ENCODE measurements around the gene SELENON. TPM values are rescaled to one million over a fixed set of nuclear protein-coding genes. Genes with fewer than 3 reads are reported as not detected.

Gene SELENON
- total and polyA plus RNA-seq, 2 experiments from 2014 or later = 9.0 to 49.7 TPM

DNA sequence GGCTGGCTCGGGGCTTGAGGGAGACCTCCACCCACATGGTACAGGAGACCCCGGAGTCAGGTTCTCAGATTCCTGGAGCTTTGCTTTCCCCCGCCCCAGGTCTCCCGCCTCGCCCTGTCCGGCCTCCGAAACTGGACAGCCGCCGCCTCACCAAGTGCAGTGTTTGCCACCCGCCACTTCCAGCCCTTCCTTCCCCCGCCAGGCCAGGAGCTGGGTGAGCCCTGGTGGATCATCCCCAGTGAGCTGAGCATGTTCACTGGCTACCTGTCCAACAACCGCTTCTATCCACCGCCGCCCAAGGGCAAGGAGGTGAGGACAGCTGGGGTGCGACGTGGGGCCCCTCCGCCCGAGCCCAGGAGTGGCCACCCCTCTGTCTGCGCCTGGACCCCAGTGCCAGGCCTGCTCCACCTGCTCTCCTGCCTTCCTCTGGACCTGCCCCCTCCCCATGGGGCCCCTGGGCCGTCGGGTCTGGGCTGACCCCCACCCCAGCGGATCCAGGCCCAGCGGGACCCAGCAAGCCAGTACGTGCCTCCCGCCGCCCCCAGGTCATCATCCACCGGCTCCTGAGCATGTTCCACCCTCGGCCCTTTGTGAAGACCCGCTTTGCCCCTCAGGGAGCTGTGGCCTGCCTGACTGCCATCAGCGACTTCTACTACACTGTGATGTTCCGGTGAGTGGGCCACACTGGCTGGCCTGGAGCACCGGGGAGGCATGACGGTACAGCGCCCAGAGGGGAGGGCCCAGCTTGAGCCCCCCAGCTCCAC lies 8.7 kb downstream of the SELENON start:
- Histone ChIP-seq H3K27ac (no peak overlapping the region), H3K9me2 (ENCODE audit: insufficient read depth) (no peaks in the 10 kb centered on the region), H2AFZ (no peak overlapping the region), H3K9ac (no peak overlapping the region), H3K79me2 (ENCODE audit: insufficient read depth) (peaks cover 5% of the 10 kb centered on the region; the same call in 1 of the 2 replicates), H3K27me3 (replicated peaks; ENCODE audit: insufficient read depth) (no peaks in the 10 kb centered on the region), H3K4me3 (no peak overlapping the region), H3F3A (ENCODE audit: insufficient read depth) (peaks cover 20% of the 10 kb centered on the region), H4K20me1 (ENCODE audit: insufficient read depth) (no peaks in the 10 kb centered on the region), H3K4me2 (ENCODE audit: unreplicated experiment) (no peak overlapping the region), H3K9me3 (ENCODE audit: low read depth) (no peaks in the 10 kb centered on the region), H3K36me3 (ENCODE audit: low read depth) (no peaks in the 10 kb centered on the region; the same call in 1 of the 2 replicates), H3K4me1 (ENCODE audit: insufficient read depth) (peaks cover 27% of the 10 kb centered on the region)
- 97% methylated on average over 30 to 34 of the region's 34 CpGs for WGBS, 2 experiments (ENCODE audit: low coverage in 1 of 2, low lambda C conversion rate in 2 of 2, missing lambda C conversion rate in 2 of 2)
- DNase-seq = no peak
- in situ Hi-C loops (cut with MboI) = loop anchor here (25.0 kb wide), 1 partner anchor 571 kb away; the partner anchor contains the start of genes RSRP1 and SYF2
- TF ChIP-seq EZH2phosphoT487 (IDR thresholded peaks at IDR 0.05; ENCODE audit: insufficient read depth, low read depth) = no peak

DNA sequence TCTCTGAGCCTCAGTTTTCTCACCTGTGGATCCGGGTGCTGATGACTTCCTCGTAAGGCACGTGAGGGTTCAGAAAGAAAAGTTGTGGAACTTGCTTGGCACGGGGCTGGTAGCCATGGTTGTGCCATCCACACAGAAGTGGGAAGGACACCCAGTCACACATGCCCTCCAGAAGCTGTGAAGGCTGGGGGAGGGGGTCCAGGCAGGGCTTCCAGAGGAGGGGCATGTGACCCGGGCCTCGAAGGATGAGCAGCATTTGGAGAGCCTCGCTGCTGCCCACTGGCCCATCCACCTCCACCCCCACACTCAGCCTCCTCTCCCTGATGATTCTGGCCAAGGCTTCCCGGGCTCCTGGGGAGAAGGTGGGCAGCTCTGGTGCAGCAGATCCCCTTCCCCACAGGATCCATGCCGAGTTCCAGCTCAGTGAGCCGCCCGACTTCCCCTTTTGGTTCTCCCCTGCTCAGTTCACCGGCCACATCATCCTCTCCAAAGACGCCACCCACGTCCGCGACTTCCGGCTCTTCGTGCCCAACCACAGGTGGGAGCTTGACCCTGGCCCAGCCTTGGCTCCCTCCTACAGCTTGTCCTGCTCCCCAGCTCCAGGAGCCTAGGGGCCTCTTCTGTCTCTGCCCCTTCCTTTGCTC lies 9.4 kb downstream of the SELENON start:
- no peak for DNase-seq
- in situ Hi-C loops (cut with MboI) = loop anchor here (25.0 kb wide), 1 partner anchor 572 kb away; the partner anchor contains the start of genes RSRP1 and SYF2
- no peak overlapping the region for H3K4me3 ChIP-seq
- no peaks in the 10 kb centered on the region for H3K9me3 ChIP-seq (ENCODE audit: low read depth)
- no peaks in the 10 kb centered on the region; the same call in 1 of the 2 replicates for H3K36me3 ChIP-seq (ENCODE audit: low read depth)
- no peak overlapping the region for H3K27ac ChIP-seq
- H3K27me3 ChIP-seq (replicated peaks; ENCODE audit: insufficient read depth) = no peaks in the 10 kb centered on the region
- H3K79me2 ChIP-seq (ENCODE audit: insufficient read depth) = peaks cover 5% of the 10 kb centered on the region; the same call in 1 of the 2 replicates
- 77 to 81% methylated on average over 17 to 18 of the region's 18 CpGs for WGBS, 2 experiments (ENCODE audit: low coverage in 1 of 2, low lambda C conversion rate in 2 of 2, missing lambda C conversion rate in 2 of 2)
- peaks cover 14% of the 10 kb centered on the region for H3F3A ChIP-seq (ENCODE audit: insufficient read depth)
- no peak overlapping the region for H2AFZ ChIP-seq
- peaks cover 22% of the 10 kb centered on the region for H3K4me1 ChIP-seq (ENCODE audit: insufficient read depth)
- no peaks in the 10 kb centered on the region for H4K20me1 ChIP-seq (ENCODE audit: insufficient read depth)
- H3K4me2 ChIP-seq (ENCODE audit: unreplicated experiment) = no peak overlapping the region
- TF ChIP-seq EZH2phosphoT487 (IDR thresholded peaks at IDR 0.05; ENCODE audit: insufficient read depth, low read depth) (no peak), EZH2 (IDR thresholded peaks at IDR 0.05; ENCODE audit: insufficient read depth, poor library complexity, severe bottlenecking) (no peak)
- H3K9me2 ChIP-seq (ENCODE audit: insufficient read depth) = no peaks in the 10 kb centered on the region
- no peak overlapping the region for H3K9ac ChIP-seq

- H3K27me3 ChIP-seq (replicated peaks; ENCODE audit: insufficient read depth) = no peaks in the 10 kb centered on the region
- no peaks in the 10 kb centered on the region for H3K9me3 ChIP-seq (ENCODE audit: low read depth)
- H3K9me2 ChIP-seq (ENCODE audit: insufficient read depth) = no peaks in the 10 kb centered on the region
- peaks cover 18% of the 10 kb centered on the region for H3K4me1 ChIP-seq (ENCODE audit: insufficient read depth)
- TF ChIP-seq EZH2phosphoT487 (IDR thresholded peaks at IDR 0.05; ENCODE audit: insufficient read depth, low read depth) (no peak), EZH2 (IDR thresholded peaks at IDR 0.05; ENCODE audit: insufficient read depth, poor library complexity, severe bottlenecking) (no peak)
- no peaks in the 10 kb centered on the region for H4K20me1 ChIP-seq (ENCODE audit: insufficient read depth)
- no peak overlapping the region for H2AFZ ChIP-seq
- no peak overlapping the region for H3K9ac ChIP-seq
- H3K4me2 ChIP-seq (ENCODE audit: unreplicated experiment) = no peak overlapping the region
- in situ Hi-C loops (cut with MboI) = loop anchor here (25.0 kb wide), 1 partner anchor 573 kb away; the partner anchor contains the start of genes RSRP1 and SYF2
- no peak overlapping the region for H3K4me3 ChIP-seq
- H3K27ac ChIP-seq = no peak overlapping the region
- 95 to 97% methylated on average over 7 of the region's 7 CpGs for WGBS, 2 experiments (ENCODE audit: low coverage in 1 of 2, low lambda C conversion rate in 2 of 2, missing lambda C conversion rate in 2 of 2)
- H3K36me3 ChIP-seq (ENCODE audit: low read depth) = no peaks in the 10 kb centered on the region; the same call in 1 of the 2 replicates
- DNase-seq = no peak
- H3F3A ChIP-seq (ENCODE audit: insufficient read depth) = peaks cover 10% of the 10 kb centered on the region
- peaks cover 4% of the 10 kb centered on the region; the same call in 1 of the 2 replicates for H3K79me2 ChIP-seq (ENCODE audit: insufficient read depth)
These were observed 9.9 kb downstream of the SELENON start for GRCh38 chr1:25809929-25810328.

All from GM23248 (cell line).